ENCODE measurements around the gene TRPM6. TPM values are rescaled to one million over a fixed set of nuclear protein-coding genes. Genes with fewer than 3 reads are reported as not detected.

The TRPM6 gene
- polyA plus RNA-seq, 1 experiment = 0.02 TPM

GRCh38 chr9:74817816-74818215 lies 69.9 kb downstream of the TRPM6 start:
- POLR2A ChIA-PET = no interaction called here
- no peak for TF ChIP-seq CTCF (IDR thresholded peaks at IDR 0.05; ENCODE audit: insufficient read depth, low read depth, low read length)

GRCh38 chr9:74817281-74817810 lies 70.4 kb downstream of the TRPM6 start:
- CTCF ChIA-PET = interaction anchor here (0.8 to 1.0 kb wide), 2 partner anchors 26 to 42 kb away, joined by 3 read pairs; no protein-coding TSS in a partner anchor

More at GRCh38 chr9:74817816-74818215, 69.9 kb downstream of the TRPM6 start:
- Histone ChIP-seq H3K27me3 (ENCODE audit: control insufficient read depth, insufficient read depth, low read length) (no peaks in the 10 kb centered on the region), H3K4me3 (ENCODE audit: low read depth, low read length) (no peak overlapping the region), H3K36me3 (ENCODE audit: control insufficient read depth, insufficient read depth, low read length) (no peaks in the 10 kb centered on the region)
- DNase-seq (ENCODE audit: low read depth) = no peak
- CTCF ChIA-PET = interaction anchor here (1.0 kb wide), 1 partner anchor 43 kb away, joined by 3 read pairs; no protein-coding TSS in a partner anchor

GRCh38 chr9:74810200-74810599 lies 77.5 kb downstream of the TRPM6 start:
- Histone ChIP-seq H3K4me3 (ENCODE audit: low read depth, low read length) (no peak overlapping the region), H3K36me3 (ENCODE audit: control insufficient read depth, insufficient read depth, low read length) (no peaks in the 10 kb centered on the region), H3K27me3 (ENCODE audit: control insufficient read depth, insufficient read depth, low read length) (no peaks in the 10 kb centered on the region)
- ChIA-PET POLR2A (no interaction called here), CTCF (no interaction called here)
- DNase-seq (ENCODE audit: low read depth) = no peak
- TF ChIP-seq CTCF (IDR thresholded peaks at IDR 0.05; ENCODE audit: insufficient read depth, low read depth, low read length) = no peak

More at GRCh38 chr9:74817281-74817810, 70.4 kb downstream of the TRPM6 start:
- no peak overlapping the region for H3K4me3 ChIP-seq (ENCODE audit: low read depth, low read length)
- TF ChIP-seq CTCF (IDR thresholded peaks at IDR 0.05; ENCODE audit: insufficient read depth, low read depth, low read length) = no peak
- DNase-seq (ENCODE audit: low read depth) = no peak
- H3K27me3 ChIP-seq (ENCODE audit: control insufficient read depth, insufficient read depth, low read length) = no peaks in the 10 kb centered on the region
- POLR2A ChIA-PET = no interaction called here
- H3K36me3 ChIP-seq (ENCODE audit: control insufficient read depth, insufficient read depth, low read length) = no peaks in the 10 kb centered on the region

- ChIA-PET POLR2A (no interaction called here), CTCF (interaction anchor here (1.0 to 1.1 kb wide), 2 partner anchors 20 to 30 kb away, joined by 3 to 4 read pairs; no protein-coding TSS in a partner anchor)
- no peak for TF ChIP-seq CTCF (IDR thresholded peaks at IDR 0.05; ENCODE audit: insufficient read depth, low read depth, low read length)
- DNase-seq (ENCODE audit: low read depth) = no peak
- H3K4me3 ChIP-seq (ENCODE audit: low read depth, low read length) = no peak overlapping the region
- no peaks in the 10 kb centered on the region for H3K36me3 ChIP-seq (ENCODE audit: control insufficient read depth, insufficient read depth, low read length)
- H3K27me3 ChIP-seq (ENCODE audit: control insufficient read depth, insufficient read depth, low read length) = no peaks in the 10 kb centered on the region
These were observed 83.7 kb downstream of the TRPM6 start for GRCh38 chr9:74804018-74804385.

GRCh38 chr9:74803376-74804017 lies 84.2 kb downstream of the TRPM6 start:
- TF ChIP-seq CTCF (IDR thresholded peaks at IDR 0.05; ENCODE audit: insufficient read depth, low read depth, low read length) = no peak
- Histone ChIP-seq H3K4me3 (ENCODE audit: low read depth, low read length) (no peak overlapping the region), H3K27me3 (ENCODE audit: control insufficient read depth, insufficient read depth, low read length) (no peaks in the 10 kb centered on the region), H3K36me3 (ENCODE audit: control insufficient read depth, insufficient read depth, low read length) (no peaks in the 10 kb centered on the region)
- ChIA-PET POLR2A (no interaction called here), CTCF (no interaction called here)
- DNase-seq (ENCODE audit: low read depth) = no peak

All from BJ (cell line).